Activated T-cell treated with anti-CD3 and anti-CD28 coated beads, Interleukin-2, amount 50 U/mL, for 1 hour (primary cell): ENCODE results near the gene SPANXB1.
"Not testable (repeated sequence)": the region's sequence is repeated elsewhere in the genome, so short reads cannot be mapped to it uniquely, and the experiment has no call there.

ENCODE experiments used
- DNase-seq: peaks from one replicate; pipeline ENCODE4 v3.0.0-alpha.2; 2020

Gene SPANXB1, protein sequence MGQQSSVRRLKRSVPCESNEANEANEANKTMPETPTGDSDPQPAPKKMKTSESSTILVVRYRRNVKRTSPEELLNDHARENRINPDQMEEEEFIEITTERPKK

GRCh38 chrX:141002568-141002967 is at the start of gene SPANXB1:
TSS of gene SPANXB1 (plus strand) at chrX:141002594. CDS start at chrX:141002694, 100 bp downstream.
- DNase-seq = not testable (repeated sequence)

DNA sequence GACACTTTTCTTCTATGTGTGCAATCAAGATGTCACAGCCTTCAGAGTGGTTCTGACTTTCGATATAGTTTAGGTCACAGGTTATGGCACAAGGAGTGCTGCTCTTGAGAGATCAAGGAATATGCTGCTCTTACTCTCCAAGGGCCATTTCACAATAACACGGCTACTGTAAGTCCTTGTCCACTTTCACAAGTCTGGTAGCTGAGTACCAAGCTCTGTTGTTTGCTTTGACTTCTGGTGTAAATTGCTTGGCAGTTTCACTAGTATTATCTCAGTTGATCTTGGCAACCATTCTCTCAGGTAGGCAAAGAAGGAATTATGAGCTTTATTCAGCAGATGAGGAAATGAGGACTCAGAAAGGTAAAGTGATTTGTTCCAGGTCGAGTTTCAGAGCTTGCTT is 35.4 kb upstream of the SPANXB1 start:
- no peak for DNase-seq

- DNase-seq = no peak
Observed at GRCh38 chrX:140971099-140971795, 31.1 kb upstream of the SPANXB1 start.

DNA sequence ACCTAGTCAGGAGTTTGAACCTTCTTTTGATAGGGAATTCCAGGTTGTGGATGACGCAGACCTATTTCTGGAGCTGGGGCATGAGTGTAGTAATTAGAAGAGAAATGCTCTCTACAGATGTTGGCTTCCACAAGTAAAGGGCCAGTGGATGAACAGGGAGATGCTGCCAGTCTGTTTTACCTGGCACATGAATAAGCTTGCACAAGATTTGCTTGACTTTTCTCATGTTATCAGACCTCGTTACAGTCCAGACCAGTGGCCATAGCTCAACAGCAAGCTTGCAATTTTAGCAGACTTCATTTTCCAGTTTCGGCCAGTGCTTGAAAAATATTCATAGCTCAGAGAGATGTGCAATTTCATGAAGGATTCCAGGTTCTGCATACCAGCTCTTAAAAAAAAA is 26.9 kb upstream of the SPANXB1 start:
- no peak for DNase-seq

DNA sequence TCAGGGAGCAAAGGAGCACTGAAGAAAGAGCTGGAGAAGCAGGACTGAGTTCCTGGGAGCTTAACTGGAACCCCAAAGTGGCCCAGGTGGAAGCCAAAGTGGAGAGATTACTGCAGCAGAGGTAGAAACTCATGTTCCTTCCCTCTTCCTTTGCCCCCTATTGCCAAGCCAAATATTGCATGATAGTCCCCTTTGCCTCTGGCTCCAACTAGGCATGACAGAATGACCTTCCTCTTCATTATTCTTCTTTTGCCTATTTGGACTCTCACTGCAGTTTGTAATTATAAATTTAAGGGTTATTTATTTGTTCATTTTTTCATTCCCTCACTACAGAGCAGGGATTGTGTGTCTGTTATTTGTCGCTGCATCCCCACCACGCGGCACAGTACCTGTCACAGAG is 22.1 kb upstream of the SPANXB1 start:
- no peak for DNase-seq

DNA sequence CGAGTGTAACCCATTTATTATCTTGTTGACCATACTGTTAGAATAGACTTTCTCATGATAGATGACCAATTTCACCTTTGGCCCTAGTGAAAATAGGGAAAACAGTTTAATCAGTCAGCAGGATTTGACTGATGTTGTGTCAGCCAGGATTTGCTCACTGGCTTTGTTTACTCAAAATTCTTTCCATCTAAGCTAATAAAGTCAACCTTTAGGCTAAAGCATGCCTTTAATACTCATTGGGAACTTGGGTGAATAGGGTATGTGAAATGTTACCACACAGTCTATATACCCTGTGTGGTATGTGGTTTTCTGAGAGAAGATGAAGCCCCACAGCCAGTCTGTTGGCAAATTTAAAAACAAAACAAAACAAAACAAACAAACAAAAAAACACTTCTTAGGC is 18.7 kb upstream of the SPANXB1 start:
- DNase-seq = no peak

DNA sequence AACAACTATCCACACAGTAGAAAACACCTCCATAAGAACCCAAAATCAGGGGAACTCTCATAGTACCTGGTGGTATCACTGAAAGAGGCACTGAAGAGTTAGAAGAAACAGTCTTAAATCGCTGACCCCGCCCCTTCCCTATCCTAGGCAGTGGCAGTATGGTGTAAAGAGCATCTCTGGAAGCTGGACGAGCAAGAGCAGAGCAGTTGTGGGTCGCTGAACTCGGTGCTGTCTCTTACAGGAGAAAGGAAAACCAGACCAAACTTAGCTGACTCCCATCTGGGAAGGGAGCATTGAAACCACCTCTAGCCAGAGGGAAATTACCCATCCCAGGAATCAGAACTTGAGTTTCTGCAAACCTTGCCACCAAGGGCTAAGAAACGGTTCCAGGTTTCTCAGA is 2.8 kb downstream of the SPANXB1 start:
- DNase-seq = not testable (repeated sequence)

DNA sequence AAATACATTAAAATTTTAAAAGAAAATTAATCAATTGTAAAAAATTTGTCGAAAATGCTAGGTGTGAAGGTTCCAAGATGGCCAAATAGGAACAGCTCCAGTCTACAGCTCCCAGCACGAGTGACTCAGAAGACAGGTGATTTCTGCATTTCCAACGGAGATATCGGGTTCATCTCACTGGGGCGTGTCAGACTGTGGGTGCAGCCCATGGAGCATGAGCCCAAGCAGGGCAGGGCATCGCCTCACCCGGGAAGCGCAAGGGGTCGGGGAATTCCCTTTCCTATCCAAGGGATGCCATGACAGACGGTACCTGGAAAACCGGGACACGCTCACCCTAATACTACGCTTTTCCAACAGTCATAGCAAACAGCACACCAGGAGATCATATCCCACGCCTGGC is 41.9 kb downstream of the SPANXB1 start:
- DNase-seq = not testable (repeated sequence)

DNA sequence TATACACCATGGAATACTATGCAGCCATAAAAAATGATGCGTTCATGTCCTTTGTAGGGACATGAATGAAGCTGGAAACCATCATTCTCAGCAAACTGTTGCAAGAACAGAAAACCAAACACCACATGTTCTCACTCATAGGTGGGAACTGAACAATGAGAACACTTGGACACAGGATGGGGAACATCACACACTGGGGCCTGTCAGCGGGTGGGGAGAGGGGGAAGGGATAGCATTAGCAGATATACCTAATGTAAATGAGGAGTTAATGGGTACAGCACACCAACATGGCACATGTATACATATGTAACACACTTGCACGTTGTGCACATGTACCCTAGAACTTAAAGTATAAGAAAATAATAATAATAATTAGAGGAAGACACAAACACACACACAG is 47.5 kb downstream of the SPANXB1 start:
- DNase-seq = not testable (repeated sequence)

DNA sequence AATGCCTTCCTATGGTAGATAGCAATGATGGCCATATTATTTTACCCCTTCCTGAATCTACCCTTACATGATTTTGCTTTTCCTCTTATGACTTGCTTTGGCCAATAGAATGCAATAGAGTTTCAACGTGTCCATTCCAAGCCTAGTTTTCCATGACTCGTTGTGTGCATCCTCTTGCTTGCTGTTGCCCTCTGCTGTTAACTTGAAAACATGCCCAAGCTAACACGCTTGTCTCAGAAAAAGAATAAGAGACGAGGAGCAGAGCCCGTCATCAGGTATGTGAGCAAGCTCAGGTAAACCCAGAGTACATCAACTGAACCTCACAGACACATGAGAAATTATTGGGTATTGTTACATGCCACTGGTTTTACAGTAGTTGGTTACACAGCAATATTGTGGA is 49.7 kb downstream of the SPANXB1 start:
- DNase-seq = not testable (repeated sequence)
